ENCODE data around the gene SEPTIN5. TPM values are rescaled to one million over a fixed set of nuclear protein-coding genes. Genes with fewer than 3 reads are reported as not detected.

SEPTIN5 gene
- polyA plus RNA-seq, 4 donors = 33.6 to 37.5 (median 34.6) TPM

DNA sequence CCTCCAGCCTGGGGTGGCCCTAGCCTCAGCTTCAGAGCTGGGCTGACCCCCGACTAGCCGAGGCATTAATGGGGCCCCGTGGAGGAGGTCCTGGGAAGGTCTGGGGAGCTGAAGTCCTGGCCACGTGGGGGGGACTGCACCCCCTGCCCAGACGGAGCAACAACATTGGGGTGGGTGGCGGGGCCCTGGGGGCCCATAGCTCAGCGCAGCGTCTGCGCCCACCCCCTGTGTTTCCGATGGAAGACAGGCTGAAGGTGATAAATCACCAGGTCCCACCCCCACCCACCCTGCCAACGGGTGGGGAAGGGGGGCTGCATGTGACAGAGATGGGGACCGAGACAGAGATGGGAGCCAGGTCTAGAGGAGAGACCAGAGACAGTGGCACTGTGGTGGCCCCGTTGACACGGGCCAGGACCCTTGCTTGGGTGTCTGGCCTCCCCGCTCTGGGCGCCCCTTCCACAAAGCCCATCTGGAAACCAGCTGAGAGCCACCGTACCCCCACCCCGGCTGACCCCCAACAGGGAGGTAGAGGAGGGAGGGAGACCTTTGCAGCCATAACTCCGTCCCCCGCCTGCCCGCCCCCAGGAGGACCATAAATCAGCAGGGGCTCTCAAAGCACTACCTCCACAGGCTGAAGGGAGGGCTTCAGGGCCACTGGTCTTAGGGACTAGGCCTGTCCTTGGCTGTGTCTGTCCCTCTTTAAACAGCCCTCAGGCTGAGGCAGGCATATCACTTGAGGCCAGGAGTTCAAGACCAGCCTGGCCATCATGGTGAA is 17.2 kb downstream of the SEPTIN5 start:
- no peak for DNase-seq (ENCODE audit: low read depth in 4 of 4, low spot score in 3 of 4)

DNA sequence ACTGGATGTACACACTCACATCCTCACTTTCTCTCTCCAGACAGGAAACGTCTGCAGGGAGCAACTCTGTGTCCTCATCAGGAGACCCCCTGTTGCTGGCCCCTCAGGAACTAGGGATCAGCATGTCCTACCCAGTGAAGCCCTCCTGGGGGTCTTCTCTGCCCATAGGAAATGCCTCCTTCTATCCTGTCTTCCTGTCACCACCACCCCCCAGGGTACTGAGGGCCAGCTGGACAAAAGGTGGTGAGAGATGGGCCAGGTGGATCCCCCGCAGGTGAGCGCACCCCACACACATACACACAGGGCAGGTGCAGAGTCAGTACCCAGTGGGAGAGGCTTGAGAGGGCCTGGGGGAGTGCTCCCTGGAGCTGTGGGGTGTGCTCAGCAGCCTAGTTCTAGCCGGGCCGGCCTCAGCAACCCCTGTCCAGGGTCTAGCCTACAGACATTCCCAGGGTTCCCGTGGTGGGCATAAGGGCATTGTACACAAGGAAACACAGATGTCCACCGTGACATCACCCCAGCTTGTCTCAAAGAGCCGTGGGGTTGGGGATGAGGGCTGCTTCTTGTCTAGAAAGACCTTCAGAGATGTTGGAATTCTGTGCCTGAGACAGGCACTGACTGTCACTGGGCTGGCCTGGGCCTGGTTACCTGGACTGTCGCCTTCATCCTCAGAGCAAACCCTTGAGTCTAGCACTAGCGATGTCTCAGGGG is 18.3 kb downstream of the SEPTIN5 start:
- no peak for DNase-seq (ENCODE audit: low read depth in 4 of 4, low spot score in 3 of 4)

DNA sequence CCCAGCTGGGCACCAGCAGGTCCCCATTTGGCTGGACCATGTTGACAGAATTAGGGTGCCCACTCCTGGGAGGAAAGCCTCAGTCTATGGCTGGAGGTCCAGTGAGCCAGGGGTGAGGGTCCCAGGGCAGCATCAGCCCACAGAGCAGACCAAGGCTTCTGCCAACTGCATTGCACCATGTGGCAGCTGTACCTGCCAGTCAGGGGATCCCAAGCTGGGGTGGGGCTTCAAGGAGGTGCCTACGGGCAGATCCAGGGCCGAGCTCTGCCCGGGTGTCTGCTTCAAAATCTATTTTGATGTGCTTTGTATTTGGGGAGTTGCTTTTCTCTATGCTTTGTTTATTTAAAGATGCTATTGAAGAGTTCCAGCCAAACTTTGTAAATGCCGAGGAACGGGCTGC is 19.5 kb downstream of the SEPTIN5 start:
- no peak for DNase-seq (ENCODE audit: low read depth in 4 of 4, low spot score in 3 of 4)

DNA sequence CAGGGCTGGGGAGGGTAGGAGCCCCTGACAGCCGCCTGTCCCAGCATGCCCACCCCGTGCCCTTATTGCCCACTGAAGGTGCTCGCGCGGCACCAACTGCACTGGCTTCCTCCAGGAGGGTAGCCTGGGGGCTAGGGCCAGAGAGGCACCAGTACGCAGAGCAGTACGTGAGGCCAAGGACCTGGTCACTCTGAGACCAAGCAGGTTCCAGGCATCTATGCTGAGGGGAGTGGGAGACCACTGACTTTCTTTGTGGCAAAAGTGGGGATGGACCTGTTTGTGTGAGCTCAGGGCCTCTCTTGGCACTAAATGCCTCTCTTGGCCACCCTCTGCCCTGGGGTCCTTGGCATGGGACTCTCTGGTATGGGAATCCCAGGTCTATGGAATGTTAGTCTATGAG is 19.9 kb downstream of the SEPTIN5 start:
- no peak for DNase-seq (ENCODE audit: low read depth in 4 of 4, low spot score in 3 of 4)

DNA sequence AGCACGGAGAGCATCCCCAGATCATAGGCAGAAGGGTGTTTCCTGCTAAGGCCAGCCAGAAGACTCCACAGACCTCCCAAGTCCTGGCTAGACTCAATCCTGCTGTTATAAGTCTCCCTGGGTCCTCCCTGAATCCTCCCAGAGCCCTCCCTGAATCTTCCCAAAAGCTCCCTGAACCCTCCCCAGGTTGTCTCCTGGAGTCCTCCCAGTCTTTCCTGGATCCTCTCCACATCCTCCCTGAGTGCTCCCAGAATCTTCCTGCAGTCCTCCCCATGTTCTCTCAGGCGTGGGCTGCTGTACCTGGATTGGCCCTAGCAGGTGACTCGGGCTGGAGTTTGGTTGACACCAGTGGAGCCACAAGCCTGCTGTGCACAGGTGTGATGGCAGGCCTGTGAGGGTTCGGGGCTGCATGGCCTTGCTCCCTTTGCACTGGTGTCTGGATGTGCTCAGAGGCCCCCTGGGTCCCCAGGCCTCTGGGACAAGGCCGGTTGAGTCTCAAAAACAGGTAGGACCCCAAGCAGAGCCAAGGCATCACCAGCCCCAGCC is 20.6 kb downstream of the SEPTIN5 start:
- no peak for DNase-seq (ENCODE audit: low read depth in 4 of 4, low spot score in 3 of 4)

DNA sequence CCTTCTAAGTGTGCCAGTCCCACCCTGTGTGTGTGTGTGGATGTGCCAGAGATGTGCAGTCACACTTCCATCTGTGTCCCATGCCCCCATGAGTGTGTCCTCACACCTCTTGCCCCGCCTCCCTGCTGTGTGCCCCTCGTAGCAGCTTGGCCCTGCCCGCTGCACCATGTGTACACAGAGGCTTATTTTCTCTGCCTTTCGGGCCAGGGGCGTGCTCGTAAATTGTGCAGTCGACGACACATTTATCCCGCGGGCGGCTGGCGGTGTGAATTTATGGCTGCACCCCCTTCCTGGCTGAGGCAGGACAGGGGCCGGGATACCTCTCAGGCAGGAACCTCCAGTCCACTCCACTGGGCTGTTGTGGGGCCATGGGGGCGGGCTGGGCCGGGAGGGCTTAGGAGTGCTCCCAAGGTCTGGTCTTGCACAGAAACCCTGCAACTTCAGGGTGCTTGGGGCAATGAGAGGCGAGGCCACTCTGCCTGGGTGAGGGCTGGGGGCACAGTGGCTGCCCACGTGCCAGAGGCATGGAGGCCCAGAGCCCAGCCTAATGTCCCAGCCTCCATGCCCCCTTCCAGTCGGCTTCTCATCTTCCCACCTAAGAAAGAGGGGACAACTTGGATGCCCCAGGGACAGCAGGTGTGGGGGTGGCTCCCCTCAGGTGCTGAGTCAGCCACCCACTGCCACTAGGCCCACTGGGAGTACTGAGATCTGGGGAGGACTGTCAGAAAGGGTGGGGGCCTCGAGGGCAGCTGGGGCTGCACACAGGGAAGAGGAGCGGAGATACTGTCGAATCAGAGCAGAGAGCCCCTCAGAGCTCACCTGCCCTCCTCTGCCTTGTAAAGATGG is 21.6 kb downstream of the SEPTIN5 start:
- no peak for DNase-seq (ENCODE audit: low read depth in 4 of 4, low spot score in 3 of 4)

DNA sequence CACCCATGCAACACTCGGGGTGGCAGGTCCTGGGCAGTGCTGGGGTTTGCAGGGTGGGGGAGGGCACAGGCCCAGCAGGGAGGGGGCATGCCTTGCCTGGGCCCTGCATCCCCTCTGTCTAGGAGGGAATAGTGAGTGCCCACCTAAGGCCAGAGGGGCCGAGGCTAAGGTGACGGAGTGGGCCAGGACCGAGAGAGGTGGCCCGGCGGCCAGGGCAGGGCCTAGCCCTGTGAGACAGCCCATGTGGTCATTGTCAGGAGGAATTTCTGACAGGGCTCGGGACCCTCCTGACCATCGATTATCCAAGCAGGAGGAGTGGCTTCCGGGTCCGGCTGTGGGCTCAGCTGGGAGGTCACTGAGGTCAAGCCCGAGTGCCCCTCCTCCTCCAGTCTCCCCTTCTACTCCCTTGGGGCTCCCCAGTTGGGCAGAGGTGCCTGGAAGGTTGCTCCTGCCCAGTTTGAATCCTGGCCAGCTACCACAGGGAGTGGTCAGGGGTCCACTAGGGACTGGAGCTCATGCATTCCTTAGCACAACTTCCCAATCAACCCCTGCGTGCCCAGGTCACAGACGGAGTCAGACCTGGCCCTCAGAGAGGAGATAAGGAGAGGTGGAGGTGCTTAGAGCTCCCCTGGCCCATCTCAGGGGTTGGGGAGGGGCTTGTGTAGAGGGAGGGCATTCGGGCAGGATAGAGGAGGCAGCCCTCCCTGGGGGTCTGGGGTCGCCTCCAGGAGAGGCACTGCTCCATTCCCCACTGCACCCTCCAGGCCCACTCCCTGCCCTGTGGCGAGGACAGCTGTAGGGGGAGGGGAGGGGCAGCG is 23.8 kb downstream of the SEPTIN5 start:
- DNase-seq (ENCODE audit: low read depth in 4 of 4, low spot score in 3 of 4) = no peak

DNA sequence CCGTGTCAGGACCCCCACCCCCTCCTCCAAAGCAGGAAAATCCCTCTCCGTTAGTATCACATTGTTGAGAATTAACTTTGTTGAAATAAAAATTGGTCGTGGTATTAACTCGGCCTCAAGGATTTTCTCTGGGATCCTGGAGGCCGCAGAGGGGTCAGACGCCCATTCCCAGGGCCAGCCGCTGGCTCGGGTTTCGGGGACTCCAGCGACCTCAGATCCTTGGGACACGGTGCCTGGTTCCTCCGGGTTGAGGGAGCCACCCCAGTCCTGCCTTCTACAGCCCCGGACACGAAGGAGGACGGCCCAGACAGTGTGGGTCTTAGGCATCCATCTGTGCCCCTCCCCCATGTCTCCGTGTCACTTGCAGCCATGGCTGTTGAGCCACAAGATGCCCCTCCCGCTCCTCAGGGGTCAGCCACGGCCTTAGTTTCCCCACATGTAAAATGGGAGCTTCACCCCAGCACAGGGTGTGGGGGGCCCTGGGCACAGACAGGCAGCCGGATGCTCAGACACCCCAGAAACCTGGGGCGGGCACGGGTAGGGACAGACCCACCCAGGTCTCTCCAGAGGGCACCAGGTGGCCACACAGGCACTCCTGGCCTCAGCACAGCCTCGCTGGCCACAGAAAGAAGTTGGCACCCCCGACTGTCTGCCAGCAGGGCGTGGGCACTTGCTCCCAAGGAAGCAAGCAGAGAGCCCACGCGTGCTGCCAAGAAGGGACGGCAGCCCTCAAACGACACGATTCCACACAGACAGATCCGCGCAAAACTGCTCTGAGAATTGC is 24.6 kb downstream of the SEPTIN5 start:
- no peak for DNase-seq (ENCODE audit: low read depth in 4 of 4, low spot score in 3 of 4)

DNA sequence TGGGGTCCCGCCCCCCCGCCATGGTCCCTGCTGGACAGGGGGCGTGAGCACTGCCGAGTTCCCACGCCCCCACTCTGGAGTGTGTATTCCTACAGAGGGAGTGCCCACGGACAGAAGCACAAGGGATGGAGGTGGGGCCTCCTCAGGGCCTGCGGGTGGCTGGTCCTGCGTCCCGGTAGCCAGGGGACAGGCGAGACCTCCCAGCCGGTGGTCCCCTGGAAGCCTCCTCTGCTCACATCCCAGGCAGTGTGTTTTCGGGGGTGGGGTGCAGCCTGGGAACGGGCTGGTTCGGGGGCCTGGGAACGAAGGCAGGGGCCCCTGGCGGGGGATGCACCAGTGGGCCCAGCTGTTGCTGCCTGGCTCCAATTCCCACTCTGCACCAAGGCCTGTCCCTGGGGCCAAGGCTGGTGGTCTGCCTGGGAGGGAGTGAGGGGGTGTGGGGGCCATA is 25.2 kb downstream of the SEPTIN5 start:
- no peak for DNase-seq (ENCODE audit: low read depth in 4 of 4, low spot score in 3 of 4)

DNA sequence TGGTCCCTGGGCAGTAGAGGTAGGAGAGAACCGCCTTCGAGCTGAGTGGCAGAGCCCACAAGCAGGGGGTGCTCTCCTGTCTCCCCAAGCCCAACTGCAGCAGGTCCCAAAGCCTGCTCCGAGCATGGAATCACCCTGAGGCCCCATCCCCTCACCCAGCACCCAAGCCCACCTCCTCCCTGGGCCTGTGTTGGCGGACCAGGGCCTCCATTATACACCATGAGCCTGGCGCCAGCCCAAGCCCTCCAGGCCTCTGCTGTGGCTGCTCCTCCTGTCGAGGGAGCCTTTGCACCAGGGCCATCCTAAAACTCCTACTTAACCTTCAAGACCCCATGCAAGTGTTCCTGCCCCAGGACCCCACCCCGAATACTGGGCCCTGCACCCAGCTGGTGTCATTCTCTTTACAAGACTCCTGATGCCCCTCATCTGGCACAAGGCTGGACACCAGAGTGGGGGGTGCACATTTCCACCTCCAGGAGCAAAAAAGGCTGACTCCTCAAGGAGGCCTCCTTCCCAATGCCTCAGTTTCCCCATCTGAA is 25.7 kb downstream of the SEPTIN5 start:
- no peak for DNase-seq (ENCODE audit: low read depth in 4 of 4, low spot score in 3 of 4)

DNA sequence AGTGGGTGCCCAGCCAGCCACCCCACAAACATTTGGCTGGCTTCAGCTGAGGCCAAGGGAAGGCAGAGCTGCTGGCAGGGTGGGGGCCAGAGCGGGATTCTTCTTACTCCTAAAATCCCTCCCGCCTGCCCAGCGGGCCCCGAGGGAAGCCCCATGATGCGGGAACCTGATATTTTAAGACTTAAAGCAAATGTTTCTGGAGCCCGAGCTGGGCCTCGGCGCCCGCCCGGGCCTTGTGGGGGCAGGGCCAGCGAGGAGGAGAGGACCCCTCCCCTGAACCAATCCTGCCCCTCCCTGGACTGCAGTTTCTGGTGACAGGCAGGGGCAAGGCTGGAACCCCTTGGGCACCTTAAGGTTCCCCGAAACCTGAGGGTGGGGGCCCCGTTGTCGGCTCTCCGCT is 26.3 kb downstream of the SEPTIN5 start:
- no peak for DNase-seq (ENCODE audit: low read depth in 4 of 4, low spot score in 3 of 4)

DNA sequence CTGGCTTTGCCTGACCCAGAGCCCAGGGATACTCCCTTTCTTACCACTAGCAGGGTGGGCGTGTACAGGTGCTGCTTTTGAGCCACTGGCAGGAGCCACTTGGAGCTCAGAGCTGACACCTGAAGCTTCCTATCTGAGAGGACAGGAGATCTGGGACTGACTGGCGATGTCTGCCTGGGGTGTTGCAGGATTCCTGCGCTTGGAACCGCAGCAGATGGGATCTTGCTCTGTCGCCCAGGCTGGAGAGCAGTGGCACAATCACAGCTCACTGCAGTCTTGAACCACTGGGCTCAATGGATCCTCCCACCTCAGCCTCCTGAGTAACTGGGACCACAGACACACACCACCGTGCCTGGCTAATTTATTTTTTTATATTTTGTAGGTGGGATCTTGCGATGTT is 26.8 kb downstream of the SEPTIN5 start:
- DNase-seq (ENCODE audit: low read depth in 4 of 4, low spot score in 3 of 4) = no peak

DNA sequence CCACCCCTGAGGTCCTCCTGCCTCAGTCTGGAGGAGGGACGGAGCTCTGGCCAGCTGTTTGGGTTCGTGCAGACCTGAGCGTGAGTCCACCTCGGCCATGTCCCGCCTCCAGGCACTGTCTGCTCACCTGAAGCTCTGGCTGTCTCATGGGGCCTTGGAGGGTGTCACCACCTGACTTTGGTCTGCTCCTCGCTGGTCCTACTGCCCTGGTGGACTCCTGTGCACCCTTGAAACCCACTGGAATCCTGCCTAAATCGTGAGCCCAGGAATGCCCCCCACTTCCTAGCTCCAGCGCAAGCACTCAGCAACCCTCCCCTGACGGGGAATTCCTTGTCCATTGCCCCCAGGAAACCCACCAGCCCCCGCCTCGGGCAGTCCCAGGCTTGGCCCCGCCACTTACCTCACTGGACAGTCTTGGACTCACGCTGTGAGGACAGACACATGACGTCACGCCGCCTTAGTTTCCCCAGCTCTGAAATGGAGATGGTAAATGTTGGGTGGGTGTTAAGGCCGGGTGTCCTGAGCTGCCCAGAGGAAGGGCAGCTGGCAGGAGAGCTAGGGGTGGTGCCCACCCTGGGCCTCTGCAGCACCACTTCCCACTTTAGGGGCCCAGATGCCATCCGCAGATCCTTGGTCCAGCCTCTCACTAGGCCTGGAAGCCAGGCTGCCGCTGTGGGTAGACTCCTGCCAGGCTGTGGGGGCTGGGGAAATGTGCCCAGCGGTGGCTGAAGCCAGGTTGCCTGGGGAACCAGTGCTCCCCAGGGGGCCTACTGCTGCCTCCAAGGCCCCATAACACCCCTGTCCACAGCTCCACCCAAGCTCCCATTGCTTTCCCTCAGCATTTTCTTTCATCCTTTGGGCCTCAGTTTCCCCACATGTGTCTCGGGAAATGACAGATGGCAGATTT is 28.1 kb downstream of the SEPTIN5 start:
- no peak for DNase-seq (ENCODE audit: low read depth in 4 of 4, low spot score in 3 of 4)

DNA sequence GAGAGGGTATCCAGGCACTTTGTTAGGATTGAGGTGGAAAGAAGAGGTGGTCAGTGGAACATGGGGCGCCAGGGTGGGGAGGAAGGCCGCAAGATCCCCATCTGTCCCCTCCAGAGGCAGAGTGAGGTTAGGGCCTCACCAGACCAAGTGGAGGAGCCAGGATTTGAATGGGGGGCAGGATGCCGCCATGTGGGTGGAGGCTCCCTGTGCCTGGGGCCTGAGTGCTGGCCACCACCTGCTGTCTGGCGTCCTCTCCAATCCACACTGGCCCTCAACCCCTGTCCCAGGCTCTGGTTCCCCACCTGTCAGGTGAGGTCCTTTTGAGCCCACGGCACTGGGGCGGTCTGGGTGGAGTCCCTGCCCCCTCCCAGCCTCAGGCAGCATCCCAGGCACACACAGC is 28.8 kb downstream of the SEPTIN5 start:
- DNase-seq (ENCODE audit: low read depth in 4 of 4, low spot score in 3 of 4) = no peak

DNA sequence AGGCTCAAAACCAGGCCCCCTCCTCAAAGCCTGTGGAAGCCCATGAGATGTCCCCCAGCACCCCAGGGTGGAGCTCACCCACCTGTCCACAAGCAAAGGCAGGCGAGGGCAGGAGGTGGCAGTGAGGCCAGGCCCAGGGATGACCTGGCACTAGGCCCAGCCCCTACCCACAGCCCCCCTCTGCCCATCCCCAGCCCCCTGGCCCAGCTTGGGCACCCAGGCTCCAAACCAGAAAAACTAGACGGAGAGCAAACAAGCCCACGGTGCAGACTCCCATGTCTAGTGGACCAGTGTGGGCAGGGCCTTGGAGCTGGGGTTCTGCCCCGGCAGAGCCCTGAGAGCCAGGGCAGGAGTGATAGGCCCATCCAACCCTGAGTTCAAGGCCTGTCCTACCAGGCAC is 29.3 kb downstream of the SEPTIN5 start:
- DNase-seq (ENCODE audit: low read depth in 4 of 4, low spot score in 3 of 4) = no peak

DNA sequence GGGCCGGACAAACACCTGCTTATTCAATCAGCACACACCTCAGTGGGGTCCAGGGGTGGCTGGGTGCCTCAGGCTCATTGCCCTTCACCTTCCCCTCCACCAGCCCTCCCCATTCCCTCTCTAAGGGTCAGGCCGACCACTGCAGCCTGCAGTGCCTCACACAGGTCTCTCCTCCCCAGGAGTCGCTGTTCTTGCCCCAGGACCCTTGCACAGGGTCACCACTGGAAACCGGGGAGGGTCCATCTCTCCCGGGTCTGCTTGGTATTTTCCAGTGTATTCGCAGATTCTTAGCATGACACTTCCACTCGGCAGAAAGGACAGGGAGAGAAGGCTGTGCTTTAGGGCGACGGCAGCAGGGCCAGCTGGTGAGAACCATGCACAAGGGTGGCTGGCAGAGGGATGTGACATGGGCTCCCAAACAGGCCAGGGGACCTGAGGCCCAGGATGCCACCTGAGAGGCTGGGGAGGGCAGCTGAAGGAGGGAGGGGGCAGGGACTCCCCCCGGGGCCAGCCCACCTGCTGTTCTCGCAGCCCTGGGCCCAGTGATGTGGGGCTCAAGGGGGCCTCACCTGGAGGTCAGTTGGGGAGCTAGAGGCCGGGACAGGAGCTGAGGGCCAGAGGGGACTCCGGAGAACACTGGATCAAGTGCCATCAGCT is 30.2 kb downstream of the SEPTIN5 start:
- DNase-seq (ENCODE audit: low read depth in 4 of 4, low spot score in 3 of 4) = no peak

Measured in right renal pelvis (tissue), 4 donors.